Tibial artery (tissue), 4 donors: ENCODE data around the gene ATE1.
A peak's percentile ranks its signal among the peaks of the same experiment; 100 is the strongest.

Experiments
- DNase-seq, 2 donors: peaks; one replicate each; pipeline ENCODE4 v3.0.0-alpha.2; 2019
- H3K27ac ChIP-seq, 2 donors: fragments of 200-600 bp; sonication (generic) in 1 of 2; 1 replicate in 1 of 2; 2 replicates in 1 of 2; pipeline ENCODE4 v1.5.1; 2018 to 2019; ENCODE audit warnings: mild to moderate bottlenecking in 1 of 2
- H3K27me3 ChIP-seq, 2 donors: fragments of 200-600 bp; sonication (generic) in 1 of 2; one replicate each; pipeline versions ENCODE4 v1.5.1 to v1.6.0; 2016 to 2019
- H3K36me3 ChIP-seq, 3 donors: fragments of 200-600 bp; sonication (generic) in 2 of 3; one replicate each; pipeline ENCODE4 v1.5.1; 2016 to 2019; ENCODE audit warnings: mild to moderate bottlenecking in 2 of 3
- H3K4me1 ChIP-seq, 4 donors: fragments of 200-600 bp; sonication (generic) in 2 of 4; 1 replicate in 3 of 4; 2 replicates in 1 of 4; pipeline ENCODE4 v1.5.1; 2016 to 2019
- H3K4me3 ChIP-seq, 2 donors: fragments of 200-600 bp; sonication (generic) in 1 of 2; 1 replicate in 1 of 2; 2 replicates in 1 of 2; pipeline ENCODE4 v1.5.1; 2018 to 2019; ENCODE audit warnings: mild to moderate bottlenecking in 2 of 2
- H3K9me3 ChIP-seq, 3 donors: fragments of 200-600 bp; sonication (generic) in 1 of 3; one replicate each; pipeline ENCODE4 v1.5.1; 2016 to 2019
- CTCF ChIP-seq, 2 experiments: fragments of 200-600 bp in 1 of 2; fragments of 450-650 bp in 1 of 2; IDR thresholded peaks; one replicate each; pipeline ENCODE4 v1.5.1; 2017 to 2019; ENCODE audit warnings: antibody characterized with exemption in 2 of 2, mild to moderate bottlenecking in 1 of 2, moderate library complexity in 1 of 2
- intact Hi-C: fragments of 100-400 bp; cut with DNase I; formaldehyde crosslinking; loops from one replicate; pipeline ENCODE4 v1.15.0; 2023; ENCODE audit warnings: low total_unique reads

The ATE1 gene

GRCh38 chr10:121740069-121740468 lies 187.8 kb downstream of the ATE1 start:
- H3K4me1 ChIP-seq: no peaks in the 10 kb centered on the region
- no peaks in the 10 kb centered on the region for H3K9me3 ChIP-seq
- H3K4me3 ChIP-seq: no peak overlapping the region
- H3K27me3 ChIP-seq: no peaks in the 10 kb centered on the region
- peaks cover 8 to 26% (median 18%) of the 10 kb centered on the region in 3 donors for H3K36me3 ChIP-seq
- no peak for TF ChIP-seq CTCF (IDR thresholded peaks at IDR 0.05)
- intact Hi-C loops: no loop called here
- DNase-seq: no peak
- no peak overlapping the region for H3K27ac ChIP-seq

DNA sequence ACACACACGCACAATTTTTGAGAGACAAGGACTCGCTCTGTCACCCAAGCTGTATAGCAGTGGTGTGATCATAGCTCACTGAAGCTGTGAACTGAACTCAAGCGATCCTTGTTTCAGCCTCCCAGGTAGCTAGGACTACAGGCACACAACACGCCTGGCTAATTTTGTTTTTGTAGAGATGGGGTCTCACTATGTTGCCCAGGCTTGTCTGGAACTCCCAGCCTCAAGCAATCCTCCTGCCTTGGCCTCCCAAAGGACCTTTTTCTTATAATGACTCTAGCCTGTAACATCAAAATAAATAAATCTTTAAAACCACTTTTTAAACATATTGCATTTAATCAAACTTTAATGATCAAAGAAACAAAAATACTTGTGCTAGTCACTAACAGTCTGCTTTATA lies 188.7 kb downstream of the ATE1 start:
- peaks cover 0 to 2% (median 0%) of the 10 kb centered on the region in 4 donors for H3K4me1 ChIP-seq
- DNase-seq: no peak
- H3K4me3 ChIP-seq: no peak overlapping the region
- peaks cover 8 to 26% (median 18%) of the 10 kb centered on the region in 3 donors for H3K36me3 ChIP-seq
- no peaks in the 10 kb centered on the region for H3K9me3 ChIP-seq
- intact Hi-C loops: loop anchor here (10.0 kb wide), 1 partner anchor 124 kb away; no protein-coding TSS in a partner anchor
- TF ChIP-seq CTCF (IDR thresholded peaks at IDR 0.05): no peak
- no peak overlapping the region for H3K27ac ChIP-seq
- H3K27me3 ChIP-seq: peaks cover 0 to 2% of the 10 kb centered on the region in 2 donors

GRCh38 chr10:121736315-121737130 lies 191.3 kb downstream of the ATE1 start:
- H3K36me3 ChIP-seq: peaks cover 0 to 6% (median 5%) of the 10 kb centered on the region in 3 donors
- DNase-seq: no peak
- intact Hi-C loops: loop anchor here (10.0 kb wide), 1 partner anchor 122 kb away; no protein-coding TSS in a partner anchor
- TF ChIP-seq CTCF (IDR thresholded peaks at IDR 0.05): no peak
- no peak overlapping the region for H3K4me3 ChIP-seq
- peaks cover 0 to 2% (median 0%) of the 10 kb centered on the region in 4 donors for H3K4me1 ChIP-seq
- no peaks in the 10 kb centered on the region for H3K9me3 ChIP-seq
- no peak overlapping the region for H3K27ac ChIP-seq
- H3K27me3 ChIP-seq: peaks cover 0 to 6% of the 10 kb centered on the region in 2 donors

DNA sequence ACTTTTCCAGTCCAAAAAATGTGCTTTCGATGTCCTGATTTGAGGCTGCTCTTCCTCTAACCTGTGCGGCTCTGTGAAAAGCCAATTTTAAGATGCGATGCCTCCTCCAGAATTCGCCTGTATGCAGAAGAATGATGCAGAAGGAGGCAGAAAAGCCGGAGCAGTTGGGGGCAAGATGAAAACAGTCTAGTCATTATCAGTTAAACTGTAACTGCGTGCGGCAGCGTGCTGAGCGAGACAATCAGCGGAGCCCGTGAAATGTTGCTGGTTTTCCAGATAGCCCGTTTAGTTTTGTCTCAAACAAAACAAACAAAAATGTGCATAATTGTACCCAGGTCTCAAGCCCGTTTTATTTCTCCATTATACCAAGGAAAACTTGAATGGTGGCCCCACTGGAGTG lies 192.6 kb downstream of the ATE1 start:
- Histone ChIP-seq H3K27ac (no peak overlapping the region), H3K27me3 (peaks cover 0 to 6% of the 10 kb centered on the region in 2 donors), H3K36me3 (no peaks in the 10 kb centered on the region), H3K9me3 (no peaks in the 10 kb centered on the region), H3K4me3 (no peak overlapping the region), H3K4me1 (peaks cover 0 to 2% (median 0%) of the 10 kb centered on the region in 4 donors)
- no peak for TF ChIP-seq CTCF (IDR thresholded peaks at IDR 0.05)
- intact Hi-C loops: loop anchor here (10.0 kb wide), 1 partner anchor 120 kb away; no protein-coding TSS in a partner anchor
- no peak for DNase-seq

GRCh38 chr10:121734589-121735045 lies 193.2 kb downstream of the ATE1 start:
- H3K36me3 ChIP-seq: no peaks in the 10 kb centered on the region
- DNase-seq: no peak
- no peaks in the 10 kb centered on the region for H3K9me3 ChIP-seq
- no peak overlapping the region for H3K27ac ChIP-seq
- H3K4me3 ChIP-seq: no peak overlapping the region
- H3K27me3 ChIP-seq: peaks cover 0 to 6% of the 10 kb centered on the region in 2 donors
- peaks cover 0 to 2% (median 0%) of the 10 kb centered on the region in 4 donors for H3K4me1 ChIP-seq
- intact Hi-C loops: loop anchor here (5.0 to 10.0 kb wide), 2 partner anchors 120 to 787 kb away; no protein-coding TSS in a partner anchor
- peak; percentile 37 to 43 for TF ChIP-seq CTCF (IDR thresholded peaks at IDR 0.05)
